Astrocyte of the cerebellum (primary cell): ENCODE data around the gene PUSL1.

ENCODE experiments used
- DNase-seq: peaks from one replicate; pipeline ENCODE4 v3.0.0-alpha.2; 2011; ENCODE audit warnings: low read depth
- H3K4me3 ChIP-seq: 2 replicates; pipeline ENCODE4 v1.5.1; 2011; ENCODE audit warnings: mild to moderate bottlenecking, low read depth, low read length, moderate library complexity
- in situ Hi-C: cut with HindIII; loops from 2 replicates; pipeline ENCODE4 v1.10.0; 2017; ENCODE audit warnings: low sequenced_read_pairs
- TF ChIP-seq, protein P1 (sequence below): IDR thresholded peaks from 2 replicates; pipeline ENCODE4 v1.5.1; 2012; ENCODE audit warnings: low read length, low read depth, moderate library complexity, mild to moderate bottlenecking; ENCODE audit errors: missing control alignments

Gene PUSL1

DNA sequence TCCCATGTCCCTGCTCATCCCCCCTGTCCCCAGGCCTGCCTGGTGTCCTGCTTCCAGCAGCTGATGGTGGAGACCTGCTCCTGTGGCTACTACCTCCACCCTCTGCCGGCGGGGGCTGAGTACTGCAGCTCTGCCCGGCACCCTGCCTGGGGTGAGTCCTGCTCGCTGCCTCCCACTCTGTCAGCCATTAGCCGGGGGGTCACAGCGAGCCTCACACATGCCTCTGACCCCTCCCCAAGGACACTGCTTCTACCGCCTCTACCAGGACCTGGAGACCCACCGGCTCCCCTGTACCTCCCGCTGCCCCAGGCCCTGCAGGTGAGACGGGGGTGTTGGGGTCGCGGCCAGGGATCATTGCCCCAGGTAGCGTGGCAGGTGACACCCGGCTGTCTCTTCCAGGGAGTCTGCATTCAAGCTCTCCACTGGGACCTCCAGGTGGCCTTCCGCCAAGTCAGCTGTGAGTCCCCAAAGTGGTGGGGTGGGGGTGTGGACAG lies 18.1 kb upstream of the PUSL1 start:
- DNase-seq = peak; percentile 5
- in situ Hi-C loops = loop anchor here (25.0 kb wide), 1 partner anchor 153 kb away; no protein-coding TSS in a partner anchor
- H3K4me3 ChIP-seq = no peak overlapping the region
- TF ChIP-seq, protein P1, sequence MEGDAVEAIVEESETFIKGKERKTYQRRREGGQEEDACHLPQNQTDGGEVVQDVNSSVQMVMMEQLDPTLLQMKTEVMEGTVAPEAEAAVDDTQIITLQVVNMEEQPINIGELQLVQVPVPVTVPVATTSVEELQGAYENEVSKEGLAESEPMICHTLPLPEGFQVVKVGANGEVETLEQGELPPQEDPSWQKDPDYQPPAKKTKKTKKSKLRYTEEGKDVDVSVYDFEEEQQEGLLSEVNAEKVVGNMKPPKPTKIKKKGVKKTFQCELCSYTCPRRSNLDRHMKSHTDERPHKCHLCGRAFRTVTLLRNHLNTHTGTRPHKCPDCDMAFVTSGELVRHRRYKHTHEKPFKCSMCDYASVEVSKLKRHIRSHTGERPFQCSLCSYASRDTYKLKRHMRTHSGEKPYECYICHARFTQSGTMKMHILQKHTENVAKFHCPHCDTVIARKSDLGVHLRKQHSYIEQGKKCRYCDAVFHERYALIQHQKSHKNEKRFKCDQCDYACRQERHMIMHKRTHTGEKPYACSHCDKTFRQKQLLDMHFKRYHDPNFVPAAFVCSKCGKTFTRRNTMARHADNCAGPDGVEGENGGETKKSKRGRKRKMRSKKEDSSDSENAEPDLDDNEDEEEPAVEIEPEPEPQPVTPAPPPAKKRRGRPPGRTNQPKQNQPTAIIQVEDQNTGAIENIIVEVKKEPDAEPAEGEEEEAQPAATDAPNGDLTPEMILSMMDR = peak; percentile 65

DNA sequence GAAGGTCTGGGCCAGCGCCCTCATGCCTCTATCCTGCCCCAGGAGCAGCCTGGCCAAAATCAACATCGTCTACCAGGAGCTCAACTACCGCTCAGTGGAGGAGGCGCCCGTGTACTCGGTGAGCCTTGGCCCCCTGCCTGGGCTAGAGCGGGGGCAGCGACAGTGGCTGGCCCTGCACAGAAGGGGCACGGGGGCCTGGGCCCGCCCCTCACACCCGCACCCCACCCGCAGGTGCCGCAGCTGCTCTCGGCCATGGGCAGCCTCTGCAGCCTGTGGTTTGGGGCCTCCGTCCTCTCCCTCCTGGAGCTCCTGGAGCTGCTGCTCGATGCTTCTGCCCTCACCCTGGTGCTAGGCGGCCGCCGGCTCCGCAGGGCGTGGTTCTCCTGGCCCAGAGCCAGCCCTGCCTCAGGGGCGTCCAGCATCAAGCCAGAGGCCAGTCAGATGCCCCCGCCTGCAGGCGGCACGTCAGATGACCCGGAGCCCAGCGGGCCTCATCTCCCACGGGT lies 17.3 kb upstream of the PUSL1 start:
- TF ChIP-seq, protein P1 = no peak
- no peak overlapping the region for H3K4me3 ChIP-seq
- DNase-seq = no peak
- in situ Hi-C loops = loop anchor here (25.0 kb wide), 1 partner anchor 154 kb away; no protein-coding TSS in a partner anchor

DNA sequence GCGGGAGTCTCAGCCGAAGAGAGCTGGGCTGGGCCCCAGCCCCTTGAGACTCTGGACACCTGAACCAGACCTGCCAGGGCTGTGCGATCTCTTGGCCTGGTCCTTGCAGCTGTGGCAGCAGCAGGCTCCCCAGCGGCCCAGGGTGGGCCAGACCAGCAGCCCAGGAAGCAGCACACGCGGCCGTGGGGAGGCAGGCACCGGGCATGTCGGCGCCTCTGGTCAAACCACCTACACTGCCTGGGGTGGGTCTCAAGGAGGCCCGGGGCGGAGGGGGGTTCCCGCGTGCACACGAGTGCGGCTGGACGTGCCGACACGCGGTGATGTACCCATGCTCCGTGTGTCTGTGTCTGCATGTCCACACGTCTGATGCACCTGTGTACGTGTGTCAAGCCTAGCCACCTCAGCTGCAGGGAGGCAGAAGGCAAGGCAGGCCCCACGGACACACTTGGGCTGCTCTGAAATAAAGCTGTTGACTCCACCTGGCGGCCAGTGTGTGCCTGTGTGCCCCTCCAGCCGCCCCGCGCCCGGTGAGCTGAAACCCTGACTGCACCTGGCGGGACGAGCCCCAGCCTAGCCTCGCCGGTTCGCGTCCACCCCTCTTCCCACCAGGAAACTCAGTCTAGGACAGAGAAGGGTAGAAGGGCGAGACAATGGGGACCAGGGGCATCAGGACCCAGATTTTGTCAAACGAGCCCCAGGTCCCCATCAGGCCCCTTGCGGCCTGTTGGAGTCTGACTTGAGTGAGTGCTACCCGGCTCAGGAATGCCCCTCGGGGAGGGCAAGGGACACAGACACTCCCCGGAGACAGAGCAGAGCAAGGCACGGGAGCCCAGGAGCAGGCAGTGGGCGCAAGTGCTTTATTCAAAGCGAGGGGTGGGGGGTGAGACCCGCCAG lies 16.6 kb upstream of the PUSL1 start:
- DNase-seq = peak; percentile 33
- TF ChIP-seq, protein P1 = peak; percentile 56
- no peak overlapping the region for H3K4me3 ChIP-seq
- in situ Hi-C loops = loop anchor here (25.0 kb wide), 1 partner anchor 154 kb away; no protein-coding TSS in a partner anchor

DNA sequence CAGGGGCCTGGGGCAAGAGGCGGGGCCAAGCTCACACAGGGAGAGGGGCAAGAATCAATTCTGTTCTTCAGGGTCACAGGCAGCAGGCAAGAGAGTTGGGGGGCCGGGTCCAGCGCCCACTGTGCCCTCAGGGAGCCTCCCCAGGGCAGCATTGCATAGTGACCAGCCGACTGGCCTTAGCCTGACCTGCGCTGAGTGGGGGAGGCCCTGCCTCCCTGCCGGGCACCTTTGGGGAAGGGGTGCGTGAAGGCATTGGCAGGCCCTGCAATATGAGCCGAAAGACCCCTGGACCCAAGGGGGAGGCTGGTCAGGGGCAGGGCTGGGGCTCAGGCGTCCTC lies 16.0 kb upstream of the PUSL1 start:
- in situ Hi-C loops = loop anchor here (25.0 kb wide), 1 partner anchor 155 kb away; no protein-coding TSS in a partner anchor
- TF ChIP-seq, protein P1 = no peak
- no peak overlapping the region for H3K4me3 ChIP-seq
- DNase-seq = no peak

DNA sequence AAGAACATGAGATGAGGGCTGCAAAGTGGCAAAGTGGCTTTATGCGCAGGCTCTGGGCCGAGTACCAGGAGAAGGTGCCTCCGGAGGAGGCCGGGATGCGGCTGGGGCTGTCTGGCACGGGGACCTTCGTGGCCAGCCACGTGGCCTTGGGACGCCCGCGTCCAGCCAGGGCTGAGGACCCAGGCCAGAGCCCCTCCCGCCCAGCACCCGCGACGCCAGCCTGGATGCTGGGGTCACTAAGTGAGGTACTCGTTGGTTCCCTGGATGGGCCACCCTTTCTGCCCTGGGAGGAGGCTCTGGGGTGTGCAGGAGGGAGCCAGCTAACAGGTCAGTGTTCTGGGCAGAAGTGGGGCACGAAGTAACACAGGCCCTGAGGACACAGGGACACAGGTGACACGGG lies 15.5 kb upstream of the PUSL1 start:
- TF ChIP-seq, protein P1 = no peak
- no peak for DNase-seq
- in situ Hi-C loops = loop anchor here (25.0 kb wide), 1 partner anchor 156 kb away; no protein-coding TSS in a partner anchor
- H3K4me3 ChIP-seq = no peak overlapping the region

DNA sequence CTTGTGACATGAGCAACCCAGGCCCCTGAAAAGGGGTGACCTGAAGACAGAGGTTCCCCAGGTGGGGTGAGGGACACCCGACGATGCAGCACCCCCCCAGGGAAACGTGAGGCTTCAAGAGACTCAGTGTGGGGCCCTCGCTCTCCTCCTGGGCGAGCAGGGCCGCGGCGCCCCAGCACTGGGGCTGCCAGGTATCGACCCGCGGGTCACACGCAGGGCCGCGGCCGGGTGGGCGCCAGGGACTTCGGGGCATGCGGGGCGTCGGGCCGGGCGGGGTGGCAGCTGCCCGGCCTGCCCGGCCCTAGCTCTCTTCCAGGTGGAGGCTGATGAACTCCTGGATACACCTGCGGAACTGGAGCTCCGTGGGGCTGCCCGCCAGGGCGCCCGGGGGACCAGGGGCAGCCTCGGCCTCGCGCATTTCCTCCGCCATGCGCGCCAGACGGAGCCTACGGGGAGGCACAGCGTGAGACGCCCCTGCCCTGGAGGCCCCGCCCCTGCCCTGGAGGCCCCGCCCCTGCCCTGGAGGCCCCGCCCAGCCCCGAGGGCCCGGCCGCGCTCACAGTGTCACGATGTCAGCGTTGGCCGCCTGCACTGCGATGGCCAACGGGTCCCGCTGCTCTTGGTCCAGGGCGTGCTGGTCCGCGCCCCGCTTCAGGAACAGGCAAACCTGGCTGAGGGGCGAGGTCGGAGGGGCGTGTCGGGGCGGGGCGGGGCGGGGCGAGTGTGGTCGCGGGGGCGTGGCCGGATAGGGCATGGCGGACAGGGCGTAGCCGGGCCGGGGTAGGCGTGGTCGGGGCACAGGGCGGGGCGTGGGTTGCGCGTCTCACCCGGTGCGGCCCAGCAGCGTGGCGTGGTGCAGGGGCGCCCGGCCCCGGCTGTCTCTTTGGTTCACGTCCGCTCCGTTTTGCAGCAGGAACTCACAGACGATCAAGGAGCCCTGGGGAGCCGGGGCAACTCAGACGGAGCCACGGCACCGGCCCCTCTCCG lies 14.8 kb upstream of the PUSL1 start:
- DNase-seq = no peak
- in situ Hi-C loops = loop anchor here (25.0 kb wide), 1 partner anchor 156 kb away; no protein-coding TSS in a partner anchor
- TF ChIP-seq, protein P1 = no peak
- H3K4me3 ChIP-seq = no peak overlapping the region
